ENCODE measurements around the gene MADCAM1.

Gene MADCAM1

DNA sequence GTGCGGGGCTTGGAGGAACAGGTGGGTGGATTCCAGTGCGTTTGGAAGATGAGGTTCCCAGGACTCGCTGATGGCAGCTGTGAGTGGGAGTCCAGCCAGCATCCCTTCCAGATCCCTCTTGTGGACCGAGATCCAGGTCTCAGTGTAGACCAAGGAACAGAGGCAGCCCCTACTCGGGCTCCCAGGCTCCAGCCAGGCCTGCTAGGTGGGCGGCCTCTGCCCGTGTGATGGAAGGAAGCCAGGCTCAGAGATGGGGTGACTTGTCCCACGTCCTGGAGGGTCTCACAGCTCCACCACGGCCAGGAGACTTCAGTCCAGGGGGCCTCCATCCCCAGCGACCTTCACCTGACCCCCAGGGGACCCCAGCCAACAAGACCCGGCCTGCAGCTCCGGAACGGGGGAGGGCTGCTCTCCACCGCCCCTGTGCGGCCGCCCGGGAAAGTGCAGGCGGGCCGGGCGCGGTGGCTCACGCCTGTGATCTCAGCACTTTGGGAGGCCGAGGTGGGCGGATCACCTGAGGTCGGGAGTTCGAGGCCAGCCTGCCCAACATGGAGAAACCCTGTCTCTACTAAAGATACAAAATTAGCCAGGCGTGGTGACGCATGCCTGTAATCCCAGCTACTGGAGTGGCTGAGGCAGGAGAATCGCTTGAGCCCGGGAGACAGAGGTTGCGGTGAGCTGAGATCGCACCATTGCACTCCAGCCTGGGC, 729 bp upstream of the MADCAM1 start:
- Histone ChIP-seq H3F3A (ENCODE audit: insufficient read depth, low read length) (0 out of 2 replicates have a peak, but pooled peaks cover 4% of the 10 kb centered on the region), H4K20me1 (ENCODE audit: insufficient read depth, low read length) (no peaks in the 10 kb centered on the region), H3K36me3 (replicated peaks; ENCODE audit: insufficient read depth, low read length) (no peaks in the 10 kb centered on the region), H3K27ac (ENCODE audit: low read length) (no peak overlapping the region), H2AFZ (ENCODE audit: low read length) (no peak overlapping the region), H3K9me3 (replicated peaks; ENCODE audit: insufficient read depth, low read length) (no peaks in the 10 kb centered on the region), H3K27me3 (replicated peaks; ENCODE audit: insufficient read depth, low read length) (peaks cover 17% of the 10 kb centered on the region), H3K4me1 (ENCODE audit: low read length) (no peaks in the 10 kb centered on the region), H3K4me3 (ENCODE audit: low read length) (no peak overlapping the region), H3K79me2 (ENCODE audit: low read length) (no peaks in the 10 kb centered on the region), H3K4me2 (ENCODE audit: low read depth, low read length) (no peak overlapping the region), H3K9me2 (replicated peaks; ENCODE audit: insufficient read depth, low read length) (no peaks in the 10 kb centered on the region), H3K9ac (ENCODE audit: low read length) (no peak overlapping the region)
- DNase-seq = no peak
- TF ChIP-seq, protein P1, sequence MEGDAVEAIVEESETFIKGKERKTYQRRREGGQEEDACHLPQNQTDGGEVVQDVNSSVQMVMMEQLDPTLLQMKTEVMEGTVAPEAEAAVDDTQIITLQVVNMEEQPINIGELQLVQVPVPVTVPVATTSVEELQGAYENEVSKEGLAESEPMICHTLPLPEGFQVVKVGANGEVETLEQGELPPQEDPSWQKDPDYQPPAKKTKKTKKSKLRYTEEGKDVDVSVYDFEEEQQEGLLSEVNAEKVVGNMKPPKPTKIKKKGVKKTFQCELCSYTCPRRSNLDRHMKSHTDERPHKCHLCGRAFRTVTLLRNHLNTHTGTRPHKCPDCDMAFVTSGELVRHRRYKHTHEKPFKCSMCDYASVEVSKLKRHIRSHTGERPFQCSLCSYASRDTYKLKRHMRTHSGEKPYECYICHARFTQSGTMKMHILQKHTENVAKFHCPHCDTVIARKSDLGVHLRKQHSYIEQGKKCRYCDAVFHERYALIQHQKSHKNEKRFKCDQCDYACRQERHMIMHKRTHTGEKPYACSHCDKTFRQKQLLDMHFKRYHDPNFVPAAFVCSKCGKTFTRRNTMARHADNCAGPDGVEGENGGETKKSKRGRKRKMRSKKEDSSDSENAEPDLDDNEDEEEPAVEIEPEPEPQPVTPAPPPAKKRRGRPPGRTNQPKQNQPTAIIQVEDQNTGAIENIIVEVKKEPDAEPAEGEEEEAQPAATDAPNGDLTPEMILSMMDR (IDR thresholded peaks at IDR 0.05; ENCODE audit: low read length) = peak; percentile 50
- TF ChIP-seq EZH2 (optimal IDR thresholded peaks at IDR 0.05; ENCODE audit: low read depth, low read length) = no peak

DNA sequence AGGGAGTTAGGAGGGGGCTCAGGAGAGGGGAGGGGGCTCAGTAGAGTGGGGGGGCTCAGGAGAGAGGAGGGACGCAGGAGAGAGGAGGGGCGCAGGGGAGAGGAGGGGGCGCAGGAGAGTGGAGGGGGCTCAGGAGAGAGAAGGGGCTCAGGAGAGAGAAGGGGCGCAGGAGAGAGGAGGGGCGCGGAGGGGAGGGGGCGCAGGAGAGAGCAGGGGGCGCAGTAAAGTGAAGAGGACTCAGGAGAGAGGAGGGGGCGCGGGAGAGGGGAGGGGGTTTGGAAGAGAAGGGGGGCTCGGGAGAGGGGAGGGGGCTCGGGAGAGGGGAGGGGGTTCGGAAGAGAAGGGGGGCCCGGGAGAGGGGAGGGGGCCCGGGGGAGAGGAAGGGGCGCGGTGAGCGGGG, 700 bp downstream of the MADCAM1 start:
- Histone ChIP-seq H3K9me3 (replicated peaks; ENCODE audit: insufficient read depth, low read length) (no peaks in the 10 kb centered on the region), H3K36me3 (replicated peaks; ENCODE audit: insufficient read depth, low read length) (no peaks in the 10 kb centered on the region), H3K4me2 (ENCODE audit: low read depth, low read length) (no peak overlapping the region), H3K9ac (ENCODE audit: low read length) (no peak overlapping the region), H3K4me3 (ENCODE audit: low read length) (no peak overlapping the region), H3K79me2 (ENCODE audit: low read length) (no peaks in the 10 kb centered on the region), H2AFZ (ENCODE audit: low read length) (no peak overlapping the region), H3K9me2 (replicated peaks; ENCODE audit: insufficient read depth, low read length) (no peaks in the 10 kb centered on the region), H3K27ac (ENCODE audit: low read length) (no peak overlapping the region), H3K27me3 (replicated peaks; ENCODE audit: insufficient read depth, low read length) (peaks cover 30% of the 10 kb centered on the region), H4K20me1 (ENCODE audit: insufficient read depth, low read length) (no peaks in the 10 kb centered on the region), H3F3A (ENCODE audit: insufficient read depth, low read length) (no peaks in the 10 kb centered on the region), H3K4me1 (ENCODE audit: low read length) (no peaks in the 10 kb centered on the region)
- no peak for DNase-seq
- TF ChIP-seq EZH2phosphoT487 (IDR thresholded peaks at IDR 0.05; ENCODE audit: low read length) = no peak
- TF ChIP-seq, protein P1 (IDR thresholded peaks at IDR 0.05; ENCODE audit: low read length) = no peak
- TF ChIP-seq EZH2 (optimal IDR thresholded peaks at IDR 0.05; ENCODE audit: low read depth, low read length) = no peak

DNA sequence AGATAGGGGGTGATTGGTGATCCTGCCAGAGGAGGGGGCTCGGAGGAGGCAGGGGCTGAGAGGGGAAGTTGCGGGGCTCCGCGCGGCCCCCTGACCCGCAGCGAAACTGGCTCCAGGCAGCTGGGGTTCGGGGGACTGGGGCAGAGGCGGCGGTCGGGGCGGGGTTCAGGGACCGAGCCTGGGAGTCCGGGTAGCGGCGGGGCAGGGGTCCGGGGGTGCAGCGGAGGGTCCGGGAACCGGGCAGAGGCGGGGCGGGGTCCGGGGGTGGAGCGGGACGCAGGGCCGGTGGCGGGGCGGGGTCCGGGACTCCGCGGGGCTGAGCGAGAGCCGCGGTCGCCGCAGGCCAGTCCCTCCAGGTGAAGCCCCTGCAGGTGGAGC, 1.2 kb downstream of the MADCAM1 start:
- Histone ChIP-seq H3K4me2 (ENCODE audit: low read depth, low read length) (no peak overlapping the region), H3K79me2 (ENCODE audit: low read length) (no peaks in the 10 kb centered on the region)

More for the DNA sequence above, 1.2 kb downstream of the MADCAM1 start:
- Histone ChIP-seq H4K20me1 (ENCODE audit: insufficient read depth, low read length) (no peaks in the 10 kb centered on the region), H2AFZ (ENCODE audit: low read length) (no peak overlapping the region), H3K27ac (ENCODE audit: low read length) (no peak overlapping the region), H3K9me3 (replicated peaks; ENCODE audit: insufficient read depth, low read length) (no peaks in the 10 kb centered on the region), H3K4me1 (ENCODE audit: low read length) (no peaks in the 10 kb centered on the region), H3K27me3 (replicated peaks; ENCODE audit: insufficient read depth, low read length) (peaks cover 35% of the 10 kb centered on the region), H3K4me3 (ENCODE audit: low read length) (no peak overlapping the region), H3F3A (ENCODE audit: insufficient read depth, low read length) (no peaks in the 10 kb centered on the region), H3K9me2 (replicated peaks; ENCODE audit: insufficient read depth, low read length) (no peaks in the 10 kb centered on the region), H3K9ac (ENCODE audit: low read length) (no peak overlapping the region), H3K36me3 (replicated peaks; ENCODE audit: insufficient read depth, low read length) (no peaks in the 10 kb centered on the region)
- TF ChIP-seq, protein P1 (IDR thresholded peaks at IDR 0.05; ENCODE audit: low read length) = no peak
- TF ChIP-seq EZH2 (optimal IDR thresholded peaks at IDR 0.05; ENCODE audit: low read depth, low read length) (no peak), EZH2phosphoT487 (IDR thresholded peaks at IDR 0.05; ENCODE audit: low read length) (no peak)
- no peak for DNase-seq
